NCI-H526 treated with DMSO at 0.1 percent for 48 hours (cell line): ENCODE data around the gene PPM1M.

ENCODE experiments used
- DNase-seq: peaks from one replicate; lab custom pipeline; 2025; lab: John Stamatoyannopoulos, UW

The PPM1M gene

GRCh38 chr3:52216585-52217408 is 28.8 kb upstream of the PPM1M start:
- DNase-seq = no peak

- DNase-seq = no peak
These were observed 28.2 kb upstream of the PPM1M start for GRCh38 chr3:52217409-52217805.

- no peak for DNase-seq
These were observed 27.5 kb upstream of the PPM1M start for GRCh38 chr3:52218026-52218425.

- DNase-seq = no peak
These were observed 27.1 kb upstream of the PPM1M start for GRCh38 chr3:52218454-52218853.

- DNase-seq = no peak
These were observed 26.5 kb upstream of the PPM1M start for GRCh38 chr3:52218937-52219650.

GRCh38 chr3:52220380-52221026 is 25.1 kb upstream of the PPM1M start:
- peak; percentile 47 for DNase-seq

- DNase-seq = no peak
These were observed 24.4 kb upstream of the PPM1M start for GRCh38 chr3:52221141-52221562.

GRCh38 chr3:52221563-52222318 is 23.8 kb upstream of the PPM1M start:
- DNase-seq = no peak

GRCh38 chr3:52222319-52223221 is 23.0 kb upstream of the PPM1M start:
- DNase-seq = no peak

- no peak for DNase-seq
These were observed 21.8 kb upstream of the PPM1M start for GRCh38 chr3:52223449-52224408.

GRCh38 chr3:52225452-52226228 is 19.9 kb upstream of the PPM1M start, which contains the start of gene TLR9:
TLR9 (minus strand) TSS chr3:52225645; CDS start chr3:52225529, 116 bp downstream.
- DNase-seq = peak; percentile 90

GRCh38 chr3:52226229-52226817 is 19.2 kb upstream of the PPM1M start:
- DNase-seq = no peak

- DNase-seq = no peak
These were observed 18.4 kb upstream of the PPM1M start for GRCh38 chr3:52227117-52227516.

GRCh38 chr3:52227766-52228165 is 17.8 kb upstream of the PPM1M start:
- no peak for DNase-seq

GRCh38 chr3:52228266-52228665 is 17.3 kb upstream of the PPM1M start:
- DNase-seq = no peak

- DNase-seq = no peak
These were observed 16.7 kb upstream of the PPM1M start for GRCh38 chr3:52228751-52229291.

- no peak for DNase-seq
These were observed 15.9 kb upstream of the PPM1M start for GRCh38 chr3:52229656-52230055.

- DNase-seq = no peak
These were observed 15.1 kb upstream of the PPM1M start for GRCh38 chr3:52230461-52230860.
